SU-DHL-6 (cell line): ENCODE data around the gene KLHL25.

Source experiments
- H2AFZ ChIP-seq: fragments of 200-600 bp; sonication (generic); 2 replicates; pipeline ENCODE4 v1.6.1; 2014; ENCODE audit warnings: low read depth, mild to moderate bottlenecking, moderate library complexity, mixed read lengths, antibody characterized with exemption, low read length; ENCODE audit not compliant: severe bottlenecking
- H3F3A ChIP-seq: fragments of 200-600 bp; shearing (Covaris generic); 2 replicates; pipeline ENCODE4 v1.6.0; 2016; ENCODE audit warnings: antibody characterized with exemption, mild to moderate bottlenecking; ENCODE audit not compliant: insufficient read depth
- H3K27ac ChIP-seq: fragments of 200-600 bp; sonication (generic); 2 replicates; pipeline ENCODE4 v1.5.1; 2016; ENCODE audit warnings: low read depth, mild to moderate bottlenecking, low read length, moderate library complexity, mixed read lengths
- H3K27me3 ChIP-seq: fragments of 200-600 bp; sonication (generic), shearing (Covaris generic); 2 replicates; pipeline ENCODE4 v1.6.0; 2014; ENCODE audit warnings: mild to moderate bottlenecking, low read length
- H3K36me3 ChIP-seq: fragments of 200-600 bp; sonication (generic); 2 replicates; pipeline ENCODE4 v1.6.1; 2014; ENCODE audit warnings: mild to moderate bottlenecking, low read length, mixed read lengths
- H3K4me2 ChIP-seq: fragments of 300-600, 200-600 bp; shearing (Covaris generic), sonication (generic); 2 replicates; pipeline ENCODE4 v1.6.0; 2014; ENCODE audit warnings: low read length, low read depth, mild to moderate bottlenecking; ENCODE audit not compliant: poor library complexity, severe bottlenecking
- H3K4me3 ChIP-seq: fragments of 200-600 bp; sonication (generic); 2 replicates; pipeline ENCODE4 v1.5.1; 2014; ENCODE audit warnings: antibody characterized with exemption, low read length, mild to moderate bottlenecking, mixed read lengths; ENCODE audit not compliant: insufficient read depth, poor library complexity, severe bottlenecking
- H3K79me2 ChIP-seq: fragments of 200-600 bp; sonication (generic); 2 replicates; pipeline ENCODE4 v1.6.1; 2014; ENCODE audit warnings: mild to moderate bottlenecking, low read length, moderate library complexity; ENCODE audit not compliant: insufficient read depth
- H3K9ac ChIP-seq: fragments of 200-600 bp; sonication (generic); 2 replicates; pipeline ENCODE4 v1.7.0; 2014; ENCODE audit warnings: mild to moderate bottlenecking, low read length
- H3K9me2 ChIP-seq: fragments of 200-600 bp; sonication (generic); replicated peaks from 2 replicates; pipeline ENCODE4 v1.6.1; 2014; ENCODE audit warnings: low read length; ENCODE audit not compliant: insufficient read depth
- H3K9me3 ChIP-seq: fragments of 200-600 bp; sonication (generic); 2 replicates; pipeline ENCODE4 v1.6.1; 2014; ENCODE audit warnings: low read length, mixed read lengths; ENCODE audit not compliant: insufficient read depth
- H4K20me1 ChIP-seq: fragments of 200-600 bp; sonication (generic); 2 replicates; pipeline ENCODE4 v1.6.1; 2014; ENCODE audit warnings: low read depth, mild to moderate bottlenecking, antibody characterized with exemption, low read length, moderate library complexity, mixed read lengths
- CTCF ChIP-seq: fragments of 200-600 bp; sonication (generic); IDR thresholded peaks from one replicate; pipeline ENCODE4 v1.5.1; 2017; ENCODE audit warnings: antibody characterized with exemption, mild to moderate bottlenecking, low read length, moderate library complexity; ENCODE audit not compliant: insufficient read depth, poor library complexity, severe bottlenecking
- EZH2phosphoT487 ChIP-seq: fragments of 200-600 bp; sonication (generic), shearing (Covaris generic); conservative IDR thresholded peaks from 2 replicates; pipeline ENCODE4 v1.6.1; 2018; ENCODE audit warnings: mild to moderate bottlenecking, antibody characterized with exemption, low read length, moderate library complexity, mixed read lengths

KLHL25 gene

GRCh38 chr15:85794598-85795336, at the start of gene KLHL25:
Gene KLHL25, minus strand, starts transcription at chr15:85794925. Its CDS starts 25,115 bp downstream, at chr15:85769810.
- Histone ChIP-seq H3K9me2 (no peaks in the 10 kb centered on the region), H3K4me3 (peak within 1 kb of the TSS; percentile 81), H3K36me3 (no peaks in the 10 kb centered on the region), H3K27ac (no peak within 1 kb of the TSS), H3K4me2 (peak within 1 kb of the TSS; percentile 90), H3K9ac (peak within 1 kb of the TSS; percentile 74), H3F3A (no peaks in the 10 kb centered on the region), H4K20me1 (no peaks in the 10 kb centered on the region; the same call in 1 of the 2 replicates), H3K27me3 (no peaks in the 10 kb centered on the region), H3K79me2 (no peaks in the 10 kb centered on the region), H2AFZ (peak within 1 kb of the TSS; percentile 90), H3K9me3 (no peaks in the 10 kb centered on the region)
- TF ChIP-seq CTCF (no peak), EZH2phosphoT487 (no peak)

- no peaks in the 10 kb centered on the region for H4K20me1 ChIP-seq
- H3K4me3 ChIP-seq: no peak overlapping the region
- H3K9ac ChIP-seq: no peak overlapping the region
- no peaks in the 10 kb centered on the region for H3K79me2 ChIP-seq
- no peaks in the 10 kb centered on the region for H3K9me3 ChIP-seq
- no peaks in the 10 kb centered on the region for H3K36me3 ChIP-seq
- no peaks in the 10 kb centered on the region for H3K9me2 ChIP-seq
- no peak overlapping the region for H3K27ac ChIP-seq
- H2AFZ ChIP-seq: no peak overlapping the region
- H3K27me3 ChIP-seq: no peaks in the 10 kb centered on the region
- TF ChIP-seq CTCF: no peak
- TF ChIP-seq EZH2phosphoT487: no peak
- H3K4me2 ChIP-seq: peak overlapping the region; percentile 54
- no peaks in the 10 kb centered on the region for H3F3A ChIP-seq
These were observed 46.1 kb upstream of the KLHL25 start for GRCh38 chr15:85840802-85841152.

- Histone ChIP-seq H3F3A (no peaks in the 10 kb centered on the region), H3K79me2 (no peaks in the 10 kb centered on the region), H3K9me3 (no peaks in the 10 kb centered on the region), H3K4me2 (peak overlapping the region; percentile 54), H3K9me2 (no peaks in the 10 kb centered on the region), H3K36me3 (no peaks in the 10 kb centered on the region), H3K9ac (peak overlapping the region; percentile 19; the same call in 1 of the 2 replicates), H3K27ac (no peak overlapping the region), H3K4me3 (no peak overlapping the region), H2AFZ (peak overlapping the region; percentile 68), H4K20me1 (no peaks in the 10 kb centered on the region), H3K27me3 (no peaks in the 10 kb centered on the region)
- TF ChIP-seq EZH2phosphoT487 (no peak), CTCF (peak; percentile 91)
These were observed 45.5 kb upstream of the KLHL25 start for GRCh38 chr15:85840079-85840801.
